Raji (cell line): ENCODE results near the gene DUSP8.

Source experiments
- POLR2A ChIP-seq: IDR thresholded peaks from 2 replicates; pipeline ENCODE4 v1.6.1; 2011; ENCODE audit warnings: low read depth, low read length, control low read depth; ENCODE audit not compliant: insufficient read depth

DUSP8 gene

DNA sequence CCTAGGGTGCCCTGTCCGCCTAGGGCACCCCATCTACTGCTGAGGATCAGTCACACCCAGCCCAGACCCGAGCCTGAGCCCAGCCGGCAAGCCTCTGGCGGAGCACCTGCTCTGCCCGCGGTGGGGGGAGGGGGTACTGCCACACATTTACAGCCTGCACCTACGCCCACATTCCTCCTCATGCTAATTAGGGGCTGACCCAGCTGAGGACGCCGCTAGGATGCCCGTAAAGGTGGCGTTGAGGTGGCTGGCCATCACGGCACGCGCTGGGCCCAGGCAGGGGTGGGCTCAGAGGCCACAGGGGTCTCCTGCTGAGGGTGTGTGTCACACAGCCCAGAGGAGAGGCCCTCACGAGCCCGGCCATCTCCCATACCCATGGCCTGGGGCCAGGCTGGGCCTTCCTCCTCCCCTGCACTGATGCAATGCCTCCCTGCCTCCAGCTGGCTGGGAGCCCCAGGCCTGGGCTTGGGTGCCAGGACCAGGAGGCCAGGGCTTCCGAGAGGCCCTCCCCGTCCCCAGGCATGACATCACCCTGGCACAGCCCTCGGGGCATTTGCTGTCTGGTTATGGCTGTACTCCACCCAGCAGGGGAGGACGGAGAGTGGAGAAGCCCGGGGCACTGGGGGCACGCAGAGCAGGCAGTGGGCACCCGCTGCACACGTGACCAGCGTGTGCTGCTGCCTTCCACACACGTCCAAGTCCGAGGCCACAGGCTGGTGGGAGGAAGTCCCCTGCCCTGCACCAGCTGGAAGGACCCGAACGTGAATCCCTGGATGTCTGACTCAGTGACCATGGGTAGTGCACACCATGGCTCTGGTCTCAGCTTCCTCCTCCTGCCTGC lies 12.7 kb downstream of the DUSP8 start:
- no peak for TF ChIP-seq POLR2A

DNA sequence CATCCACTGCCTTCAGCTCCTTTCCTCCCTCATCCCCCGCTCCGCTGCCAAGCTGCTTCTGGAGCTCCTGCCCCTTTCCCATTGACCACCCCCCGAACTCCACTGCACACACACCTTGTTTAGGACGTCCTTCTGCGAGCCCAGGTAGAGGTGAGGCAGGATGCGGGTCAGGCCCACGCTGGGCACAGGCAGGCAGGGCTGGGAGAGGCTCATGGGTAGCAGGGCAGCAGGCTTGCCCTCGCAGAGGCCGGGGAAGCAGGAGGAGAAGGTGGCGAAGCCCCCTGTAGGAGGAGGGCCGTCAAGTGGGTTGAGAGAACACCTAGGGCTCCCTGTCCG lies 13.3 kb downstream of the DUSP8 start:
- no peak for TF ChIP-seq POLR2A

DNA sequence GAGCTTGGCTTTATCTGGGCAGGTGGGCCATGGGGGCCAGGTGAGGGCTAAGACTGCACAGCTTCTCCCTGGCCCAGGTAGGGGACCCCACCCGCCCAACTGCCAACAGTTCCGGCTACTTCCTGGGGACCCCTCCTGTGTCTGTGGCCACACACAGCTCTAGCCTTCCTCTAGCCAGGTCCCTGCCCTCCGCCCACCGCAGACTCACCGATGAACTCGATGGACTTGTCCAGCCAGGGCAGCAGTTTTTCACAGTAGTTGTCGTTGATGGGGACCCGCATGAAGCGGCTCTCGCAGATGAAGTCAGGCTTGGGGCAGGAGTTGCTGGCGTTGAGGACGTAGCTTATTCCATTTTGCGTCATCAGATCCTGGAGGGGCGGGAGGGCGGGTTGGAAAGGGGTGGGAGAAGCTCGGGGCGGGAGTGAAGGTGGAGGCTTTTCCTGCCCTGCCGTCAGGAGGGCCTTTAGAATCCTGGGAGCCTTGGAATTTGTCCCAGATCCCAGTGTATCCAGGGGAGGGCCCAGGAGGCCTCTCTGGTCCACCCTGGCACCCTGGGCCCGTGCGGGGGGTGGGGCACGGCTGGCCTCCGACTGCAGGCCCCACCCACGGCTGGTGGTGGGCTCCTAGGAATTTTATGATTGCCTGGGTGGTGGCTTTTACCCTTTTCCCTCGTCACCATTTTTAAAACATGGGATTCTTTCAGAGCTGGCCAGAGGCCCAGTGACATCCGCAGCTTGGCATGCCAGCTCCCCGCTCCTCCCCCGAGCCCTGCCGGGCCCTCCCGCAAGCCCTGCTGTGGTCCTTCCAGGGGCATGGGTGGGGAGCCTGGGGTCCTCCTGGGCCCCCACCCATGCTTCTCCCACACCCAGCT lies 13.9 kb downstream of the DUSP8 start:
- no peak for TF ChIP-seq POLR2A

DNA sequence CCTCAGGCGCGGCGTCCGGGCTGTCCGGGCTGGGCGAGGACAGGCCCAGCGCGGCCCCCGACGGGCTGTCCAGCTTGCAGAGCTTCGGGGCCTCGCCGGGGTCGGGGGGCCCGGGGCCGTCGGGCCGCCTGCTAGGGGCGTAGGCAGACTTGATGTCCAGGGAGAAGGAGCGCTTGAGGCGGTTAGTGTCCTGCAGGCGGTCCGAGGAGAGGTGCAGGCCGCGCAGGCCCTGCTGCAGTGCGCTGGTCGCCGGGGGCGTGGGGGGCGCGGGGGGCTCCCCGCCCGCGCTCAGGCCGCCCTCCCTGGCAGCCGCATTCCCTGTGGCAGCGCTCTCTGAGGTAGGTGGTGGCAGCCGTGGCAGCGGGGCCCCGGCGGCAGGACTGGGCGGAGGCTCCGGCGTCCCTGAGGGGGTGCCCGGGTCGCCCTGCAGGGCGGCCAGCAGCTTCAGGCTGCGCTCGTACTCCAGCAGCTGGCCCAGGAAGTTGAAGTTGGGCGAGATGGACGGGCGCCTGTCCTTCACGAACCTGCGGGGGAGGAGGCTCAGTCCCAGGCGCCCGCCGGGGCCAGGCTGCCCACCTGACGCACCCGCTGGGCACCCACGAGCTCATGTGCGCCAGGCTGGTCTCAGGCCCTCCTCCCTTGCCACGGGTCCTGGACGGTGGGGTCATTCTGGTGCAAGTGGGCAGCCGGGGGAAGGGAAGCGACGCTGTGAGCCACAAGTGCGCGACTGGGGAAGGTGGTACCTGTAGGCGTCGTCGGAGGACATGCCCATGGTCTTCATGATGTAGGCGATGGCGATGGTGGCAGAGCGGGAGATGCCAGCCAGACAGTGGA lies 14.8 kb downstream of the DUSP8 start:
- TF ChIP-seq POLR2A, result no peak

DNA sequence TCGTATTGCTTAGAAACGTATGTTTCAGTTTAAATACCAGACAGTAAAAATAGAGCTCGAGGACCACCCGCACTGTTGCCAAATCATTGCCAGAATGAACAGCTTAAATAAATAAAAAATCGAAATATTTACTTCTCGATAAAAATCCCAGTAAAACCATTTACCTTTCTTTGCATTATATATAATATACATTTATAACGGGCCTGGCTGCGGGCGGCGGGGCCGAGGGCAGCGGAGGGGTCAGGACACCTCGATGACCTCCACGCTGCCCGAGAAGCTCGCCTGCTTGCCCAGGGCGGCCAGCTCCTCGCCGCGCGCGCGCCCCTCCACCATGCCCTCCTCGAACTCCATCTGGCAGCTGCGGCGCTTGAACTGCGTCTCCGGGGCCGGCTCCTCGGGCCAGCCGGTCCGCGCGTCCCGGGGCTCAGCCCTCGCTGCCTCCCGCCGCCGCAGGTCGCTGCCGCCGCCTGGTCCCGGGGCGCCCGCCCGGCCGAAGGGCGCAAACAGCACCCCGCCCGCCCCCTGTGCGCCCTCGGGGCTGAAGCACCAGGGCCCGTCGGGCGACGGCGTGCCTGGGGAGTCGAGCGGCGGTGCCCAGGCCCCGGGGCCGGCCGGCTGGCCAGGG lies 15.7 kb downstream of the DUSP8 start:
- TF ChIP-seq POLR2A, result no peak

DNA sequence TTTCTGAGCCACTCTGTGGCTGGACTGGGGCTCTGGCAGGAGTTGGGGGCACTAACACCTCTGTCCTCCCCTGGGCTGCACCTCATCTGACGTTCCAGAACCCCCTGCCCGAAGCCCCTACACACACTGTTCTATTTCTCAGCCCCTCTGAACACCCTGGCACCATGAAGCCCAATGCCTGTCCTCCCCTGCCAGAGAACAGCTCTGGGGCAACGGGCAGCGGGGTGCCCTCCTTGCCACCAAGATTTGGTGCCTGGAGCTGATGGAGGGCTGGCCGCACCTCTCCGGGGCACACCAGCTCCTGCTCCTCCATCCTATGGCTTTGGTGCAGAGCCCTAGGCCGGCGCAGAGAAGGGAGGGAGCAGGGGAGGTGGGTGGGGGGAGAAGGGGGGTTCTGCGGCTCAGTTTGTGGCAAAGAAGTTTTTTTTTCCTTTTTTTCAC lies 16.3 kb downstream of the DUSP8 start:
- TF ChIP-seq POLR2A, result no peak

DNA sequence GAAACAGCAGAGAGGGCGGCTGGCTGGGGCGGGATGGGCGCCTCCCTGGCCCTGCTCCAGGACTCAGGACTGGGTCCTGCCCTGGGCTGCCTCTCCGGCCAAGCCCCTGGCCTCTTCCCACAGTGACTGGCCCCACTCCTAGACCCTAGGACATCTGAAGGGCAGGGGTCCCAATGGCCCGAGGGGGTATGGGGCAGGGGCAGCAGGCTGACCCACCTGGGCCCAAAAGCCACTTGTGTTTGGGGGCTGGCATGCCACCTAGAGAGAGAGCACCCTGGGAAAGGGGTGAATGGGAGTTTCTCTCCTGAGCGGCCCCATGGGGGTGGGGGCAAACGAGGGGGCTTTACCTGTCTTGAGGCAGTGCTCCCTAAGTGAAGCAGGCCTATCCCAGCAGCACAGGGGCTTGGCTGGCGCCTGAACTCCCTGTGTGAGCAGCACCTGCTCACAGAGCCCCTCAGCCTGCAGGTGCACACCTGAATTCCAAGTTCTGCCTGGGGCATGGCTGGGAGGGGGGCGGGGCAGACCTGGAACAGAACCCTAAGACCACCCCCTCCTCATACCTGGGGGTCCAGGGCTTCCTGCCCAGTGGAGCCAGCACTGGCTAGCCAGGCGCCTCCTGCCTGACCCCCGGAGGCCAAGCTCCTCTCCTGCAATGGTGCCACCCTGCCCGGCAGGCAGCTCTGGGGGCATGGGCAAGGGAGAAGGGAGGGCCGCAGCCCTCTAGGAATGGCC lies 16.9 kb downstream of the DUSP8 start:
- TF ChIP-seq POLR2A, result no peak

DNA sequence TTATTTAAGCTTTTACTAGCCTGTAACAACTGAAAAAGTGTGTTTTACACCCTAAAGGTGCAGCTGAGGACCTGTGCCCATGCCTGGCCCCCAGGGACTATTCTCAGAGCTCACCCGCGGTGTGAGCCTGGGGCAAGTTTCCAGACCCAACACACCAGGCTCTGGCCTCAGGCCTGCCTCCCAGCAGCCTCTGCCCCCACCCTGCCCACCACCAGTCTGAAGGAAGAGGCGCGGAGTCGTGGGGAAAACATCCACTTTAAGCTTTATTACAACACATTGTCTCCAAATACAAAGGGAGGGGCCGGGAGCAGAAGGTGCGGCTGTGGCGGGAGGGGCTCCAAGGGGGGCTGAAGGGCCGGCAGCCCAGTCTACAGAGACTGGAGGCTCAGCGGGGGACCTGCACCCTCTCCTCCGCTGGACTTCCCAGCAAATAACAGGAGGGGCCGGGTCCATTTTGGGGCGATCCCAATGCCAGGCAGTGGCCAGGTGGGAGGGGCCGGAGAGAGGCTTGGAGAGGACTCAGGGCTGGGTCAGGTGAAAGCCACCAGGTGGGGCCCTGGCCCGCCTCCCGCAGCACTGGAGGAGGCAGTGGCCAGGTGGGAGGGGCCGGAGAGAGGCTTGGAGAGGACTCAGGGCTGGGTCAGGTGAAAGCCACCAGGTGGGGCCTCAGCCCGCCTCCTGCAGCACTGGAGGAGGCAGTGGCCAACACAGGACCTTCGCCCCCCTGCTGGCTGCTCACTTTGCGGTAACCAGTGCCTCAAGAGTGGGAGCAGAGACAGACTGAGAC lies 18.1 kb downstream of the DUSP8 start:
- no peak for TF ChIP-seq POLR2A

DNA sequence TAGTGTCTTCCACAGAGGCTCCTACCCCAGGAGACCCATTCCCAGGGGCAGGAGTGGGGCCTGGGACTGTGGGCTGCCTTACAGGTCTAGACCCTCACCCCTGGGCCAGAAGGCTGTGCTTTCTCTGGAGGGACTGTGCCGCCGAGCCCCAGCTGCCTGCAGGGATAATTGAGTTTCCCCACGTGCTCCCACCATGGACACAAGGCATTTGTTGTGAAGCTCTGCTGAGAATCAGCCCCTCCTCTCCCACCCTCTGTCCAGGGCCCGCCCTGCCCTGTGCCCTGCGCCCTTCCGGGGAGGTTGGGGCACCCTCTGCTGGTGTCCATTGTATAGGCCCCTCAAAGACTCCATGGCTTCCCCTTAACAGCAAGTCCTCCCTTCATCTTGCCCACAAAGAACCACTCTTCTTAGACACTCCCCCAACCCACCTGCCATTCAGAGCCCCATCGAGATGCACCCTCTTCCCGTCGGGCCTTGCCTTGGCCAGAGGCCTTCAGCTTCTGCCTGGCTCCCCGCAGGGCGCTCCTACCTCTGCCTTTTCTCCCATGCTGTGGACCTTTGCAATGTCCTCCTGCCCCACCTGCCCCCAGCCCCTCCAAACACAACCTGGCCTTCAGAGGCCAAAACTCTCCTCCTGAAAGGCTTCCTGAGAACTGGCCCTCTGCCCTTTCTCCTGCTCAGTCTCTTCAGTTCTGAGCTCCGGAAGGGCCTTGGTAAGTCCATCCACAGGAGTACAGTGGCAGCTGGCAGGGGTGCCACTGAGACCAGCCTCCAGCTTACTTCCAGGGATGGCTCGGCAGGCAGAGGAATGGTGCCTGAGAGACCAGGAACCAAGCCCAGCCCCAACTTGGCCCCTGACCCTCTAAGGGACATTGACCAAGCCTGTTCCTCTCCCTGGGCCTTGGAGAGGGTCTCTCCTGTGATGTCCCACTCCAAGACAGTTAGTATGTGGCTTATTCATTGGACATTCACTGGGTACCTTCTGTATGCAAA lies 22.4 kb downstream of the DUSP8 start:
- TF ChIP-seq POLR2A, result no peak

DNA sequence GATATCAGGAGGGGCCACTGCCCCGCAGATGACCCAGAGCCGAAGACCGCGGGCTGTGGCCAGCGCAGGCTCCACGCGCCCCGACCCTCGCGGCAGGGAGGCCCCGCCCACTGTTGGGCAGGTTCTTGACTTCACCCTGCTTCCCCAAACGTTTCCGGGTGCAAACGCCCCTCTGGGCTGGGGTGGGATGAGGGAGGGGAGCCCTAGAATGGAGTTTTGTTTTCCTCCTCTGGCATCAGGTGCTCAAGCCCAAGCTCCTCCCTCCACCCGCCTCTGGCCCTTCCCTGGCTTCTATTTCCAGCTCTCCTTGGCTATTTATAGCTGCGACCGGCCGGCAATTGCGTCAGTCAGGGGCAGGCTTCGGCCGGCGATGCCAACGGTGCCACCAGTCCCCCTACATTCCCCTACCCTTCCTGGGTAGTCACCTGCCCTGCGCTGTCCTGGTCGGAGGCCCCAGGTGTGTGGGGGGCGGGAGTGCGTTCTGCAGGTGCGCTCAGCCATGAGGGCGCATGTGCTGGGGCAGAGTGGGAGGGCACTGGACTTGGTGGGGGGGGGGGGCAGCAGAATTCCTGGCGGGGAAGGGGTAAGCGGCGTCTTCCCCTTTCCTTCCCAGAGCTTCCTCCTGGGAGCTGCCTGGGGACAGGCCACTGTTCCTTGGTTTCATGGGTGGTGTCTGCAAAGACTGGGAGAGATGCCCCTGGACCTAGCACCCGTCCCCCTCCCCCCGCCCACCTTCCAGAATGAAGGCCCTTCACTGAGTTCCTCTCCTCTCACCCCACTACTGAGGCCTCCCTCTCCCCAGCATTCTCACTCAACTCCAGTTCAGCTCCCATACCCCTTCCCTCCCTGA lies 23.6 kb downstream of the DUSP8 start:
- no peak for TF ChIP-seq POLR2A

DNA sequence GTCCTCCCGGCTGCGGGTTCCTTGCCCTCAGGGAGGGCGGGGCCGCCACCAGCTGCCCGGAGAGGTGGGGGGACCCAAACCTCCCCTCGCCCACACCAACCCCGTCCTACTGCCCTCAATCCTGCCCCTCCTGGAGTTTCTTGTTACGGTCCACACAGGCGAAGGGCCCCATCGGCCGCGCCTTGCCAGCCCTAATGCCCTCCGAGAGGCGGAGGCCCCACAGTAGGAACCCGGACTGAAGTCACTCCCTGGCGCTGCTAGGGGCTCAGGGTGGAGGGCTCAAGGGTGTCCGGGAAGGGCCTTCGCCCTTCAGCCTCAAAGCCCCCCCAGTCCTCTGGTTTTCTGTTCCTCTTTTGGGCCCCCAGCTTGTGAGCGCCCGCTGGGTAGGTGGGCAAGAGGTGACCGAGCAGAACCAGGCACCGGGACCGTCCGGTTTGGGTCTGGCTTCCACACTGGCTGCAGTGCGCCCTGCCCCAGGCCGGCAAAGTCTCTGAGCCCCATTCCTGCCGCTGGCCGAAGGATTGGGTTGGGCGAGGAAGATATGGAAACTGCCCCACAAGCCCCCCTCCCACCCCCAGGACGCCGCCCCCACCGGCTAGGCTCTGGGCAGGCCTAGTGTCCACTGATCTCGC lies 24.5 kb downstream of the DUSP8 start:
- no peak for TF ChIP-seq POLR2A
